Uterus (tissue), 4 donors: Measurements from ENCODE around the gene DLG1. TPM values are rescaled to one million over a fixed set of nuclear protein-coding genes. Genes with fewer than 3 reads are reported as not detected.

Source experiments
- DNase-seq, 2 donors: peaks; one replicate each; pipeline ENCODE4 v3.0.0-alpha.2; 2019 to 2020
- H3K27ac ChIP-seq, 2 donors: fragments of 200-600 bp; sonication (generic); 1 replicate in 1 of 2; 2 replicates in 1 of 2; pipeline ENCODE4 v1.5.1; 2016 to 2018
- H3K27me3 ChIP-seq, 2 donors: fragments of 200-600 bp; sonication (generic); one replicate each; pipeline ENCODE4 v1.5.1; 2018 to 2019; ENCODE audit warnings: control low read depth in 1 of 2
- H3K36me3 ChIP-seq, 2 donors: fragments of 200-600 bp; sonication (generic); one replicate each; pipeline ENCODE4 v1.5.1; 2019; ENCODE audit warnings: control low read depth in 1 of 2
- H3K4me1 ChIP-seq, 2 donors: fragments of 200-600 bp; sonication (generic); one replicate each; pipeline ENCODE4 v1.5.1; 2018 to 2019; ENCODE audit warnings: control low read depth in 1 of 2
- H3K4me3 ChIP-seq, 2 donors: fragments of 200-600 bp; sonication (generic); 1 replicate in 1 of 2; 2 replicates in 1 of 2; pipeline ENCODE4 v1.5.1; 2018 to 2019; ENCODE audit warnings: mild to moderate bottlenecking in 1 of 2
- H3K9me3 ChIP-seq, 2 donors: fragments of 200-600 bp; sonication (generic); one replicate each; pipeline ENCODE4 v1.5.1; 2019; ENCODE audit warnings: control low read depth in 1 of 2
- POLR2A ChIP-seq, 2 donors: fragments of 450-650 bp; IDR thresholded peaks; one replicate each; pipeline ENCODE4 v1.6.1; 2016; ENCODE audit warnings: antibody characterized with exemption in 2 of 2, mild to moderate bottlenecking in 1 of 2, moderate library complexity in 1 of 2
- intact Hi-C: fragments of 100-400 bp; cut with DNase I; formaldehyde crosslinking; loops from one replicate; pipeline ENCODE4 v1.15.1; 2023; ENCODE audit warnings: low total_unique reads
- total RNA-seq, 4 donors: library from RNA; depleted of rRNA in 3 of 4; stranded (reverse); fragments of >200 nt in 3 of 4; gene quantifications; one replicate each; pipeline versions ENCODE4 v1.1.0 to v1.2.4, GENCODE V29; 2014 to 2023
- TF ChIP-seq, protein P1 (sequence below), 4 experiments: fragments of 200-600 bp in 2 of 4; fragments of 450-650 bp in 2 of 4; sonication (generic) in 2 of 4; IDR thresholded peaks; one replicate each; pipeline ENCODE4 v1.5.1; 2016 to 2019; ENCODE audit warnings: antibody characterized with exemption in 4 of 4, mild to moderate bottlenecking in 2 of 4, moderate library complexity in 1 of 4
- donor health status: DM: yes; HTN: yes; CAD: no.

Gene DLG1
- total RNA-seq, 4 donors from 2014 or later, result 24.1 to 139 (median 82.9) TPM

DNA sequence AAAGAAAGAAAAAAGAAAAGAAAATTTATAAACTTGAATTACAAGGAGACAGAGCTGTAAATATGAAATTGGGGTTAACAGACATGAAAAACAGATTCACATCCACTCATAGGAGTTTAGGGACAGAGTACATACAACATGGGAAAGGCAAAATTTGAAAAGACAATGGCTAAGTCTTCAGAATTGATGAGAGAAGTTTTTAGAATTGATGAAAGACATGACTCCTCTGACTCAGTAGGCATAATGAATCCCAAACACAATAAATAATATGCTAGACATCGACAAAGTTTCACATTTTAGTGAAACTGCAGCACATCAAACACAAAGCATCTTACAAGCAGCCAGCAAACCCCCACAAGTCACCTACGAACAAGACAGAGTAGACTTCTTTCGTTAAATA is 184.4 kb downstream of the DLG1 start:
- Histone ChIP-seq H3K4me1 (no peaks in the 10 kb centered on the region), H3K9me3 (no peaks in the 10 kb centered on the region), H3K4me3 (no peak overlapping the region), H3K27ac (no peak overlapping the region), H3K27me3 (no peaks in the 10 kb centered on the region), H3K36me3 (no peaks in the 10 kb centered on the region)
- TF ChIP-seq POLR2A (IDR thresholded peaks at IDR 0.05), result no peak
- TF ChIP-seq, protein P1, sequence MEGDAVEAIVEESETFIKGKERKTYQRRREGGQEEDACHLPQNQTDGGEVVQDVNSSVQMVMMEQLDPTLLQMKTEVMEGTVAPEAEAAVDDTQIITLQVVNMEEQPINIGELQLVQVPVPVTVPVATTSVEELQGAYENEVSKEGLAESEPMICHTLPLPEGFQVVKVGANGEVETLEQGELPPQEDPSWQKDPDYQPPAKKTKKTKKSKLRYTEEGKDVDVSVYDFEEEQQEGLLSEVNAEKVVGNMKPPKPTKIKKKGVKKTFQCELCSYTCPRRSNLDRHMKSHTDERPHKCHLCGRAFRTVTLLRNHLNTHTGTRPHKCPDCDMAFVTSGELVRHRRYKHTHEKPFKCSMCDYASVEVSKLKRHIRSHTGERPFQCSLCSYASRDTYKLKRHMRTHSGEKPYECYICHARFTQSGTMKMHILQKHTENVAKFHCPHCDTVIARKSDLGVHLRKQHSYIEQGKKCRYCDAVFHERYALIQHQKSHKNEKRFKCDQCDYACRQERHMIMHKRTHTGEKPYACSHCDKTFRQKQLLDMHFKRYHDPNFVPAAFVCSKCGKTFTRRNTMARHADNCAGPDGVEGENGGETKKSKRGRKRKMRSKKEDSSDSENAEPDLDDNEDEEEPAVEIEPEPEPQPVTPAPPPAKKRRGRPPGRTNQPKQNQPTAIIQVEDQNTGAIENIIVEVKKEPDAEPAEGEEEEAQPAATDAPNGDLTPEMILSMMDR (IDR thresholded peaks at IDR 0.05), result no peak
- no peak for DNase-seq
- intact Hi-C loops, result no loop called here

- intact Hi-C loops, result no loop called here
- no peak for TF ChIP-seq POLR2A (IDR thresholded peaks at IDR 0.05)
- TF ChIP-seq, protein P1 (IDR thresholded peaks at IDR 0.05), result no peak
- no peaks in the 10 kb centered on the region for H3K36me3 ChIP-seq
Observed at GRCh38 chr3:197111685-197112084, 186.7 kb downstream of the DLG1 start.

GRCh38 chr3:197105786-197106185 is 192.6 kb downstream of the DLG1 start:
- Histone ChIP-seq H3K4me1 (no peaks in the 10 kb centered on the region), H3K36me3 (no peaks in the 10 kb centered on the region), H3K9me3 (no peaks in the 10 kb centered on the region), H3K27me3 (no peaks in the 10 kb centered on the region), H3K27ac (no peak overlapping the region), H3K4me3 (no peak overlapping the region)
- intact Hi-C loops, result no loop called here
- DNase-seq, result no peak
- no peak for TF ChIP-seq POLR2A (IDR thresholded peaks at IDR 0.05)
- TF ChIP-seq, protein P1 (IDR thresholded peaks at IDR 0.05), result no peak

More at GRCh38 chr3:197111685-197112084, 186.7 kb downstream of the DLG1 start:
- no peaks in the 10 kb centered on the region for H3K9me3 ChIP-seq
- no peaks in the 10 kb centered on the region for H3K27me3 ChIP-seq
- no peaks in the 10 kb centered on the region for H3K4me1 ChIP-seq
- DNase-seq, result no peak
- no peak overlapping the region for H3K4me3 ChIP-seq
- no peak overlapping the region for H3K27ac ChIP-seq

GRCh38 chr3:197104738-197105137 is 193.7 kb downstream of the DLG1 start:
- Histone ChIP-seq H3K4me1 (no peaks in the 10 kb centered on the region), H3K4me3 (no peak overlapping the region), H3K36me3 (no peaks in the 10 kb centered on the region), H3K27me3 (no peaks in the 10 kb centered on the region), H3K9me3 (no peaks in the 10 kb centered on the region), H3K27ac (no peak overlapping the region)
- no peak for DNase-seq
- intact Hi-C loops, result no loop called here
- no peak for TF ChIP-seq POLR2A (IDR thresholded peaks at IDR 0.05)
- TF ChIP-seq, protein P1 (IDR thresholded peaks at IDR 0.05), result no peak

- TF ChIP-seq, protein P1 (IDR thresholded peaks at IDR 0.05), result no peak
- no peak for TF ChIP-seq POLR2A (IDR thresholded peaks at IDR 0.05)
- intact Hi-C loops, result no loop called here
- H3K4me3 ChIP-seq, result no peak overlapping the region
- no peaks in the 10 kb centered on the region for H3K36me3 ChIP-seq
- H3K27ac ChIP-seq, result no peak overlapping the region
- H3K9me3 ChIP-seq, result no peaks in the 10 kb centered on the region
- no peaks in the 10 kb centered on the region for H3K4me1 ChIP-seq
- DNase-seq, result no peak
- no peaks in the 10 kb centered on the region for H3K27me3 ChIP-seq
Observed at GRCh38 chr3:197103766-197104165, 194.6 kb downstream of the DLG1 start.
